Karpas-422 (cell line): Measurements from ENCODE around the gene HNRNPAB. TPM values are rescaled to one million over a fixed set of nuclear protein-coding genes. Genes with fewer than 3 reads are reported as not detected.
A peak's percentile ranks its signal among the peaks of the same experiment; 100 is the strongest.
"Not testable (repeated sequence)": the region's sequence is repeated elsewhere in the genome, so short reads cannot be mapped to it uniquely, and the experiment has no call there.

Source experiments
- DNase-seq: peaks from one replicate; pipeline ENCODE4 v3.0.0-alpha.2; 2015
- H2AFZ ChIP-seq: fragments of 200-600 bp; sonication (generic); 2 replicates; pipeline ENCODE4 v1.6.1; 2014; ENCODE audit warnings: antibody characterized with exemption, low read length, mixed read lengths
- H3K27ac ChIP-seq: fragments of 200-600 bp; sonication (generic); 2 replicates; pipeline ENCODE4 v1.5.1; 2014; ENCODE audit warnings: mild to moderate bottlenecking, low read length, moderate library complexity
- H3K27me3 ChIP-seq: fragments of 200-600 bp; sonication (generic); 2 replicates; pipeline ENCODE4 v1.6.1; 2014; ENCODE audit warnings: low read length, mixed read lengths
- H3K36me3 ChIP-seq: fragments of 200-600 bp; sonication (generic); 2 replicates; pipeline ENCODE4 v1.6.1; 2014; ENCODE audit warnings: low read length, mixed read lengths; ENCODE audit not compliant: insufficient read depth
- H3K4me1 ChIP-seq: fragments of 200-600 bp; sonication (generic); 2 replicates; pipeline ENCODE4 v1.6.1; 2014; ENCODE audit warnings: mild to moderate bottlenecking, low read length, mixed read lengths
- H3K4me2 ChIP-seq: fragments of 200-600 bp; sonication (generic); 2 replicates; pipeline ENCODE4 v1.6.1; 2014; ENCODE audit warnings: low read length, low read depth, mild to moderate bottlenecking; ENCODE audit not compliant: poor library complexity, severe bottlenecking
- H3K4me3 ChIP-seq: fragments of 200-600 bp; sonication (generic); 2 replicates; pipeline ENCODE4 v1.5.1; 2014; ENCODE audit warnings: mild to moderate bottlenecking, antibody characterized with exemption, low read length, mixed read lengths
- H3K79me2 ChIP-seq: fragments of 200-600 bp; sonication (generic); 2 replicates; pipeline ENCODE4 v1.6.1; 2014; ENCODE audit warnings: mild to moderate bottlenecking, low read length, mixed read lengths
- H3K9ac ChIP-seq: fragments of 200-600 bp; sonication (generic); 2 replicates; pipeline ENCODE4 v1.6.0; 2014; ENCODE audit warnings: low read length
- H3K9me2 ChIP-seq: fragments of 200-600 bp; sonication (generic), shearing (Covaris generic); replicated peaks from 2 replicates; pipeline ENCODE4 v1.6.0; 2014; ENCODE audit warnings: mild to moderate bottlenecking, low read length, moderate library complexity; ENCODE audit not compliant: insufficient read depth
- H3K9me3 ChIP-seq: fragments of 300-700, 200-600 bp; sonication (generic); 2 replicates; pipeline ENCODE4 v1.6.1; 2014; ENCODE audit warnings: low read length, mixed read lengths
- H4K20me1 ChIP-seq: fragments of 200-600 bp; sonication (generic); 2 replicates; pipeline ENCODE4 v1.6.1; 2014; ENCODE audit warnings: mild to moderate bottlenecking, antibody characterized with exemption, low read length, low read depth; ENCODE audit not compliant: insufficient read depth
- total RNA-seq: library from RNA; depleted of rRNA; stranded (reverse); fragments of >200 nt; shearing (Covaris generic); gene quantifications from 2 replicates; pipeline ENCODE4 v1.2.3, GENCODE V29; 2014; ENCODE audit warnings: low replicate concordance

Gene HNRNPAB
- total RNA-seq, 1 experiment from 2014 or later, result 75.7 TPM

- peak; percentile 90 for DNase-seq
- H3K9ac ChIP-seq, result peak overlapping the region; percentile 79
Observed at GRCh38 chr5:178249191-178249989, 45.1 kb downstream of the HNRNPAB start.

GRCh38 chr5:178250263-178250662 is 45.9 kb downstream of the HNRNPAB start:
- Histone ChIP-seq H3K9ac (peak overlapping the region; percentile 79), H3K4me2 (peak overlapping the region; percentile 68), H3K4me1 (peaks cover 95% of the 10 kb centered on the region), H3K36me3 (no peaks in the 10 kb centered on the region), H3K9me3 (no peaks in the 10 kb centered on the region), H3K4me3 (peak overlapping the region; percentile 57; the same call in 1 of the 2 replicates), H3K27ac (peak overlapping the region; percentile 100), H4K20me1 (no peaks in the 10 kb centered on the region), H3K27me3 (no peaks in the 10 kb centered on the region), H3K9me2 (no peaks in the 10 kb centered on the region), H3K79me2 (no peaks in the 10 kb centered on the region), H2AFZ (no peak overlapping the region)
- DNase-seq, result peak; percentile 78

More at GRCh38 chr5:178249191-178249989, 45.1 kb downstream of the HNRNPAB start:
- Histone ChIP-seq H2AFZ (no peak overlapping the region), H3K4me2 (peak overlapping the region; percentile 68), H3K9me3 (no peaks in the 10 kb centered on the region), H3K4me1 (peaks cover 95% of the 10 kb centered on the region), H3K27me3 (no peaks in the 10 kb centered on the region), H3K4me3 (peak overlapping the region; percentile 57; the same call in 1 of the 2 replicates), H3K36me3 (no peaks in the 10 kb centered on the region), H3K27ac (peak overlapping the region; percentile 100), H3K9me2 (no peaks in the 10 kb centered on the region), H3K79me2 (no peaks in the 10 kb centered on the region), H4K20me1 (no peaks in the 10 kb centered on the region)

- Histone ChIP-seq H4K20me1 (no peaks in the 10 kb centered on the region), H3K4me3 (peak overlapping the region; percentile 25; the same call in 1 of the 2 replicates), H3K9me2 (no peaks in the 10 kb centered on the region), H3K4me2 (peak overlapping the region; percentile 18), H3K9me3 (no peaks in the 10 kb centered on the region), H2AFZ (no peak overlapping the region), H3K27me3 (no peaks in the 10 kb centered on the region), H3K79me2 (no peaks in the 10 kb centered on the region), H3K36me3 (no peaks in the 10 kb centered on the region), H3K27ac (peak overlapping the region; percentile 100), H3K4me1 (peaks cover 95% of the 10 kb centered on the region), H3K9ac (peak overlapping the region; percentile 68)
- peak; percentile 74 for DNase-seq
Observed at GRCh38 chr5:178252258-178252657, 47.9 kb downstream of the HNRNPAB start.

- not testable (repeated sequence) for DNase-seq, H3K36me3 ChIP-seq, H3K9me3 ChIP-seq, H2AFZ ChIP-seq, H3K9me2 ChIP-seq, H3K4me2 ChIP-seq, H3K79me2 ChIP-seq, H3K9ac ChIP-seq, H3K4me3 ChIP-seq, H4K20me1 ChIP-seq, H3K27me3 ChIP-seq
- peaks cover 95% of the 10 kb centered on the region for H3K4me1 ChIP-seq
- peak overlapping the region; percentile 100 for H3K27ac ChIP-seq
Observed at GRCh38 chr5:178253632-178254031, 49.3 kb downstream of the HNRNPAB start.

GRCh38 chr5:178256746-178257145 is 52.4 kb downstream of the HNRNPAB start:
- Histone ChIP-seq H3K9ac (peak overlapping the region; percentile 81), H3K36me3 (no peaks in the 10 kb centered on the region), H4K20me1 (no peaks in the 10 kb centered on the region), H3K4me2 (peak overlapping the region; percentile 64), H3K27me3 (no peaks in the 10 kb centered on the region), H3K9me2 (no peaks in the 10 kb centered on the region), H3K9me3 (no peaks in the 10 kb centered on the region), H3K4me3 (peak overlapping the region; percentile 59), H2AFZ (no peak overlapping the region), H3K27ac (peak overlapping the region; percentile 100), H3K4me1 (peaks cover 66% of the 10 kb centered on the region), H3K79me2 (no peaks in the 10 kb centered on the region)
- DNase-seq, result peak; percentile 87

GRCh38 chr5:178257650-178258049 is 53.3 kb downstream of the HNRNPAB start:
- H3K79me2 ChIP-seq, result no peaks in the 10 kb centered on the region
- H2AFZ ChIP-seq, result no peak overlapping the region
- peak overlapping the region; percentile 100 for H3K27ac ChIP-seq
- H3K9me3 ChIP-seq, result no peaks in the 10 kb centered on the region
- peak overlapping the region; percentile 59 for H3K4me3 ChIP-seq
- no peaks in the 10 kb centered on the region for H3K27me3 ChIP-seq
- H4K20me1 ChIP-seq, result no peaks in the 10 kb centered on the region
- no peaks in the 10 kb centered on the region for H3K36me3 ChIP-seq
- DNase-seq, result peak; percentile 56
- H3K4me1 ChIP-seq, result peaks cover 58% of the 10 kb centered on the region
- peak overlapping the region; percentile 64 for H3K4me2 ChIP-seq
- peak overlapping the region; percentile 81 for H3K9ac ChIP-seq
- H3K9me2 ChIP-seq, result no peaks in the 10 kb centered on the region

- no peak overlapping the region for H3K4me3 ChIP-seq
- H3K79me2 ChIP-seq, result no peaks in the 10 kb centered on the region
- H3K4me2 ChIP-seq, result no peak overlapping the region
- no peak for DNase-seq
- peaks cover 40% of the 10 kb centered on the region for H3K4me1 ChIP-seq
- no peak overlapping the region for H3K9ac ChIP-seq
- no peak overlapping the region for H2AFZ ChIP-seq
- H3K27me3 ChIP-seq, result no peaks in the 10 kb centered on the region
- no peaks in the 10 kb centered on the region for H4K20me1 ChIP-seq
- no peaks in the 10 kb centered on the region for H3K9me3 ChIP-seq
- no peak overlapping the region for H3K27ac ChIP-seq
- no peaks in the 10 kb centered on the region for H3K9me2 ChIP-seq
- H3K36me3 ChIP-seq, result no peaks in the 10 kb centered on the region
Observed at GRCh38 chr5:178259623-178260536, 55.5 kb downstream of the HNRNPAB start.
